HG02870 (cell line): Measurements from ENCODE around the gene KCNK4.

Source experiments
- ATAC-seq: cut with Tn5 transposase; IDR thresholded peaks from one replicate; pipeline ENCODE4 v1.9.1; 2021; ENCODE audit warnings: mild to moderate bottlenecking, moderate library complexity; ENCODE audit not compliant: unreplicated experiment

KCNK4 gene

DNA sequence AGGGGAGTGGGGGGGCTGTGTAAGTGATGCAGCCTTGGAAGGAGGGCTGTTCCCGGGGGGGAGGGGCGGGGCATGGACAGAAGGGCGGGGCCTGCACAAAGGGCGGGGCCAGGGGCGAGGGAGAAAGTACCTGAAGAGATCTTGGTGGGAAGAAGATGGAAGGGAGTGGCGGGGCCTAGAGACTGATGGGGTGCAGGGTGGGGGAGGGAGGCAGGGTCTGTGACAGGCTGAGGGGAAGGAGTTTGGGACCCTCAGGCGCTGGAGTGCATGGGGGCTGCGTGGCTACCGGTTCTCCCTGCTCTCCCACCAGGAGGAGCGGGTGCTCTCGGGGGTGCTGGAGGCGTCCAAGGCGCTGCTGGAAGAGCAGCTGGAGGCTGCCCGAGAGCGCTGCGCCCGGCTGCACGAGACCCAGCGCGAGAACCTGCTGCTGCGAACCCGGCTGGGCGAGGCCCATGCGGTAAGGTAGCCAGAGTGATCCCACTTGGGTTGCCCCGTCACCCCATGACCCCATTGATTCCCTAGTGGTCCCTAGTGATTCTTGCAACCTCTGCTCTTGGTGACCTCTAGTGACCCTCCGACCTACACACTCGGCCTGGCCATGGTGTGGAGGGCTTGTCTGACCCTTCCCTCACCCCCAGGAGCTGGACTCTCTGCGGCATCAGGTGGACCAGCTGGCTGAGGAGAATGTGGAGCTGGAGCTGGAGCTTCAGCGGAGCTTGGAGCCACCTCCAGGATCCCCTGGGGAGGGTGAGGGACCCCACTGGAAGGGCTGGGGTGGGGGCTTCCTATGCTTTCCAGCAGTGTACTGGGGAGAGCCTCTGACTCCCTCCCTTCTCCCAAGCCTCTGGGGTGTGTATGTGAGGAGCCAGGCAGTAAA lies 52.0 kb downstream of the KCNK4 start:
- ATAC-seq = no peak

DNA sequence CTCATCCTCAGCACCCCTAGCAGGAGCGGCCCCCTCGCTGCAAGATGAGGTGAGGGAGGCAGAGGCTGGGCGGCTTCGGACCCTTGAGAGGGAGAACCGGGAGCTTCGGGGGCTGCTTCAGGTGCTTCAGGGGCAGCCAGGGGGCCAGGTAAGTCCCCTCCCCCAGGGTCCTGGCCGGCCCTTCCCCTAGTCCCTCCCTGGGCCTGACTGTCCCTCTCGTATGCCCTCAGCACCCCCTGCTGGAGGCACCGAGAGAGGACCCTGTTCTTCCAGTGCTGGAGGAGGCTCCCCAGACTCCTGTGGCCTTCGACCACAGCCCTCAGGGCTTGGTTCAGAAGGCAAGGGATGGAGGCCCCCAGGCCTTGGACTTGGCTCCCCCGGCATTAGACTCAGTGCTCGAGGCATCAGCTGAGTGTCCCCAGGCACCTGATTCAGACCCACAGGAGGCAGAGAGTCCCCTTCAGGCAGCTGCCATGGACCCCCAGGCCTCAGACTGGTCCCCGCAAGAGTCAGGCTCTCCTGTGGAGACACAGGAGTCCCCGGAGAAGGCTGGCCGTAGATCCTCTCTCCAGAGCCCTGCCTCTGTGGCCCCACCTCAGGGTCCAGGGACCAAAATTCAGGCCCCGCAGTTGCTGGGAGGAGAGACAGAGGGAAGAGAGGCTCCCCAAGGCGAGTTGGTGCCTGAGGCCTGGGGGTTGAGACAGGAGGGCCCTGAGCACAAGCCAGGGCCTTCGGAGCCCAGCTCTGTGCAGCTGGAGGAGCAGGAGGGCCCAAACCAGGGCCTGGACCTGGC lies 52.9 kb downstream of the KCNK4 start:
- ATAC-seq = no peak

DNA sequence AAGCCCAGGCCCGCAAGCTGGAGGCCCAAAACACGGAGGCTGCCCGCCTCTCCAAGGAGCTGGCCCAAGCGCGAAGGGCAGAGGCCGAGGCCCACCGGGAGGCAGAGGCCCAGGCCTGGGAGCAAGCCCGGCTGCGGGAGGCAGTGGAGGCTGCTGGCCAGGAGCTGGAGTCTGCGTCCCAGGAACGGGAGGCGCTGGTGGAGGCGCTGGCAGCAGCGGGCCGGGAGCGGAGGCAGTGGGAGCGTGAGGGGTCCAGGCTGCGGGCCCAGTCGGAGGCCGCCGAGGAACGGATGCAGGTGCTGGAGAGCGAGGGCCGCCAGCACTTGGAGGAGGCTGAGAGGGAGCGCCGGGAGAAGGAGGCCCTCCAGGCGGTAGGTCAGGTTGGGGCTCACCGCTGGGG lies 53.7 kb downstream of the KCNK4 start:
- no peak for ATAC-seq

DNA sequence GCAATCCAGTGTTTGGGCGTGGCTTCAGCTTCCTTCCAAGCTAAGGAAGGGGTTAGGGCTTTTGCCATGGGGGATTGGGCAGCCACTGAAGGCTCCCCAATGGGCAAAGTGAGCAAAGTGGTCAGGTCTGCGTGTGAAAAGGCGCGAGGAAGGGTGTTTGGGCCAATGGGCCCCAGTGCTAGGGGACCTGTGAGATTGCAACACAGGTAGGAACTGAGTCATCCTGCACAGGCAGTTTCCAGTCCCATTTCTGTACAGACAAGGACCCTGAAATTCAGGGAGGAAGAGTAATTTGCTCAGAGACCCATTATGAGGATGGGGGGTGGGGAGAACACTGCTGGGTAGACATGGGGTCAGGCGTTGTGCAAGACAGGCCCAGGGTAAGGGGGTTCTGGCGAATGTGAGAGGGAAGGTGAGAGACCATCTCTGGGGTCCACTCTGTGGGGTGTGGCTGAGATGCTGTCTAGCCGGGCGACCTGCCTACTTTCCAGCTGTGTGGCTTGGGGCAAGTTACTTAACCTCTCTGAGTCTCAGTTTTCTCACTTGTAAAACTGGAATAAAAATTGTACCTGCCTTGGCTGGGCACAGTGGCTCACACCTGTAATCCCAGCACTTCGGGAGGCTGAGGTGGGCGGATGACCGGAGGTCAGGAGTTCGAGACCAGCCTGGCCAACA lies 56.2 kb downstream of the KCNK4 start:
- ATAC-seq = no peak

- no peak for ATAC-seq
Observed at GRCh38 chr11:64348383-64349024, 57.4 kb downstream of the KCNK4 start.

DNA sequence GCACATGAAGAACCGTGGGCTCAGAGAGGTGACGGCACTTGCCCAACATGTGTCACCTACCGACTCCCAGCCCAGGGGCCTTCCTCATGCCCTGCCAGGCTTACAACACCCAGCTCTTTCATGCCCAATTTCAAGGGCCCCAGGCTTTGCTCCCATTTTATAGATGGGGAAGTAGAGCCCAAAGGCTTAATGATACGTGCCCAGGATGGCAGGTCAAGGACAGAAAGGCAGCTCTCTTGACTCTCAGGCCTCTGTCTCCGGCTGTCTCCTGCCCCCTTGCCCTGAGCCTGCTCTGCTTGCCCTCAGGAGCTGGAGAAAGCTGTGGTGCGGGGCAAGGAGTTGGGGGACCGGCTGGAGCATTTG lies 57.9 kb downstream of the KCNK4 start:
- no peak for ATAC-seq

GRCh38 chr11:64349404-64349803 lies 58.3 kb downstream of the KCNK4 start:
- no peak for ATAC-seq
